Prostate gland (tissue), 2 donors: Measurements from ENCODE around the gene RBBP8NL.

Experiments used
- POLR2A ChIP-seq: fragments of 450-650 bp; IDR thresholded peaks from one replicate; pipeline ENCODE4 v1.6.1; 2016; ENCODE audit warnings: antibody characterized with exemption, mild to moderate bottlenecking
- POLR2AphosphoS5 ChIP-seq: sonication (generic); formaldehyde crosslinking; IDR thresholded peaks from one replicate; pipeline ENCODE4 v1.6.1; 2017; ENCODE audit warnings: antibody characterized with exemption
- TF ChIP-seq, protein P1 (sequence below), 4 experiments: fragments of 200-600 bp in 2 of 4; fragments of 450-650 bp in 2 of 4; sonication (generic) in 2 of 4; IDR thresholded peaks; 1 replicate in 3 of 4; 2 replicates in 1 of 4; pipeline ENCODE4 v1.5.1; 2016 to 2019; ENCODE audit warnings: antibody characterized with exemption in 4 of 4, mild to moderate bottlenecking in 2 of 4, moderate library complexity in 2 of 4

DNA sequence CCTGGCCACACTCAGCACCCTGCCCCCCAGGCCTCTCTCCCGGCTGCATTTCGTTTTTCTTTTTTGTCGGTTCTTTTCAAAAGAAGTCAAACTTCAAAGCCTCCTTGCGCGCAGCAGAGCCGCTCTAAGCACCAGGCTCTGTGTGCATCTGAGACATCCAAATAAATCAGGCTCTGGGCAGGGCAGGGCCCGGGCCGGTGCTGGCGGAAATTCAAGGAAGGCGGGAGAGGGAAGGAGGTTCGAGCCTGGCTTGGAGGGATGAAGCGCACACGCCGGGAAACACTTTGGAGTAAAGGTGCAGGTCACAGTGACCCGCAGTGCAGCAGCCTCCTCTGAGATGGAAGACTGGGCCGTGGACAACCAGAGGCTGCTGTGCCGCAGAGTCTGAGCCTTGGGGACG, 42.7 kb upstream of the RBBP8NL start:
- TF ChIP-seq, protein P1, sequence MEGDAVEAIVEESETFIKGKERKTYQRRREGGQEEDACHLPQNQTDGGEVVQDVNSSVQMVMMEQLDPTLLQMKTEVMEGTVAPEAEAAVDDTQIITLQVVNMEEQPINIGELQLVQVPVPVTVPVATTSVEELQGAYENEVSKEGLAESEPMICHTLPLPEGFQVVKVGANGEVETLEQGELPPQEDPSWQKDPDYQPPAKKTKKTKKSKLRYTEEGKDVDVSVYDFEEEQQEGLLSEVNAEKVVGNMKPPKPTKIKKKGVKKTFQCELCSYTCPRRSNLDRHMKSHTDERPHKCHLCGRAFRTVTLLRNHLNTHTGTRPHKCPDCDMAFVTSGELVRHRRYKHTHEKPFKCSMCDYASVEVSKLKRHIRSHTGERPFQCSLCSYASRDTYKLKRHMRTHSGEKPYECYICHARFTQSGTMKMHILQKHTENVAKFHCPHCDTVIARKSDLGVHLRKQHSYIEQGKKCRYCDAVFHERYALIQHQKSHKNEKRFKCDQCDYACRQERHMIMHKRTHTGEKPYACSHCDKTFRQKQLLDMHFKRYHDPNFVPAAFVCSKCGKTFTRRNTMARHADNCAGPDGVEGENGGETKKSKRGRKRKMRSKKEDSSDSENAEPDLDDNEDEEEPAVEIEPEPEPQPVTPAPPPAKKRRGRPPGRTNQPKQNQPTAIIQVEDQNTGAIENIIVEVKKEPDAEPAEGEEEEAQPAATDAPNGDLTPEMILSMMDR (IDR thresholded peaks at IDR 0.05) = no peak
- TF ChIP-seq POLR2AphosphoS5 = no peak
- no peak for TF ChIP-seq POLR2A
